HG02840 (cell line): Measurements from ENCODE around the gene DUSP1.
"Not testable (repeated sequence)": the region's sequence is repeated elsewhere in the genome, so short reads cannot be mapped to it uniquely, and the experiment has no call there.

Source experiments
- ATAC-seq: cut with Tn5 transposase; IDR thresholded peaks from one replicate; pipeline ENCODE4 v1.9.1; 2021; ENCODE audit warnings: mild to moderate bottlenecking, moderate library complexity, moderate number of reproducible peaks; ENCODE audit not compliant: unreplicated experiment, low FRiP score

The DUSP1 gene

GRCh38 chr5:172798422-172799215 lies 27.6 kb upstream of the DUSP1 start:
- ATAC-seq = no peak

GRCh38 chr5:172797771-172798191 lies 26.8 kb upstream of the DUSP1 start:
- ATAC-seq = no peak

- no peak for ATAC-seq
These were observed 25.3 kb upstream of the DUSP1 start for GRCh38 chr5:172796306-172796705.

DNA sequence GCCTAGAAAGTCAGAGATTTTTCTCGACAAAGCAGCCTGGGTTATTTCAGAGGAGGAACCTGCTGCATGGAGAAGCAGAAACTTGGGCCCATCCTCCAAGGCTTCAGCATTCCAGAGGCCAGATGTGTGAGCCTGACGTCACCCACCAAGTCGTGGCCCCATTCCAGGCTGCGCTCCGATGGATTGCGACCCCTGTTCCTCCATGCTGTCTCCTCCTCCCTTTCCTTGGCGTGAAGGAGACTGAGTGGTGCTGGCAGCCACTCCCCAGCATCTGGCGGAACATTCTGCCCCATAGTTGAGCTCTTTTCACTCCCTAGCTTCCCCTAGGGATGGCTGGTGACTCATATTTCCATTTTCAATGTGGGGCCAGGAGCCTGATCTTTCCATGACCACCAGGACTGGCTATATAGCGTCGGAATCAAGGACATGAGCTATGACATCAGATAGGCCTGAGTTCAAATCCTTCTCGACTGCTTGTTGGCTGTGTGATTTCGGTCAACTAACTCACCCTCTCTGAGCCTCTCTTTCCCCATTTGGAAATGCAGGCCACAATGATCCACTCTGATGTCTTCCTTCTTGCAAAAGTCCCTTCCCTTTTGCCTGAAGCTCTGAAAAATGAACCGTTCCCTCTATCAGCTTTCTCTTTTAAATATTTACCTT lies 24.5 kb upstream of the DUSP1 start:
- ATAC-seq = no peak

- ATAC-seq = no peak
These were observed 22.8 kb upstream of the DUSP1 start for GRCh38 chr5:172793577-172794488.

DNA sequence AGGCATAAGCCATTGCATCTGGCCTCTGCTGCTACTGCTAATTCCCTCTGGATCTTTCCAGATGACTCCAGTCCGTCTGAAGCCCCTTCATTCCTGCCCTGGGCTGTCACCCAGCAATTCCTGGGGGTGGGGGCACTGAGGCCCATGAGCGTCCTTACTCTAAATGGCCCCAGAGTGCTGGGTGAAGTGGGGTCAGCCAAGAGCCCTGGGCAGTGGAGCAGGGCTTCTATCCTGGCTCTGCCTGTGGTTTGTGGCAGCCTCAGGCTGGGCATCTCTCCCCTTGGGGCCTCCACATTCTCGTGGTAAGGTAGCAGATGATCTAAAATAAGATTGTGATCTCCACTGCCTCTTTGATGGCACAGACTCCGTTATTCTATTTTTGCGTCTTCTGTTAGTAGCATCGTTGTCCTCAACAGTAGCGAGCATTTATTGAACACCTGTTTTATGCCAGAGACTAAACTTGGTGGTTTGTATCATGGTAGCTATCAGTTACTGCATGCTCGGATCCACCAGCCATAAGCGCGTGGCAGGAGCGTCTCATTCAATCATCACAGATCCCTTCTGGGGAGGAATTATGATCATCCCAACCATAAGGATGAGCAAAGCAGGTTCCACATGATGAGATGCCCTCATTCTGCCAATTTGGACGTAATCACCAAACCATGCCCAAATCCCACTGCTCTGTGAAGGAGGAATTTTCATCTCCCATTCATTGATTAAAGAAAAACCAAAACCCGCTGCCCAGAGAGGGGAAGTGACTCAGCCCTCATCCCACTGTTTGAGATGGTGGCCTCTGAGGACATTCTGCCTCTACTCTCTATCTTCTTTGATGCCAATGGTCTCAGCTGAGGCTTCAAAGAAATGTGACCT lies 21.9 kb upstream of the DUSP1 start:
- ATAC-seq = no peak

DNA sequence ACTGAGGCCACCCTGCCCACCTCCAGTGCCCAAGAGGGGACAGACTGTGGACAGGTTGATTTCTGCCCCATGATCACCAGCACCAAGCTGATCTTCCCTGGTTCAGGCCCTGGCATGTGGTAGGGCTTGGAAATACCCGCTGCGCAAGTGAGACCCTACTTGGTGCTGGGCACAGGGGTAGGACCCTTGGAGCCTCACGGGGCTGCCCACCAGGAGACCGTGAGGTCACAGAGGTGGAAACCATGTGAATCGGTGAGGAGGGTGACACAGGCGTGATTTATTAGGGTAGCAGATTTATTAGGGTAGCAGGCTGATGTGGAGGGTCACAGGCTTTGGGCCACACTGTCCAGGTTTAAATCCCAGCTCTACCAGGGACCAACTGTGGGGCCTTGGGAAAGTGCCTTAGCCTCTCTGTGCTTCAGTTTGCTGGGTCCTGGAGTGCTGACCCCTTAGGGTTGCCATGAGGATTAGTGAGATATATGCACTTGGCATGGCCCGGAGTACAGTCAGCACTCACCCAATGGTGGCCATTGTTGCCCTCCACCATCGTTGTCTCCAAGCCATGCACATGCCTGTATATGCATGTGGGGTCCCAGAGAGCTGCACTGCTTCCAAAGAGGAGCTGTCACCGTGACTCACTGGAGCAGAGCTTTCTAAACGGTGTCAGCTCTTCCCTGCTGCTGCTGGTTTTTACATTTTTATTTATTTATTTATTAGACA lies 20.9 kb upstream of the DUSP1 start:
- ATAC-seq = no peak

GRCh38 chr5:172791286-172791685 lies 20.3 kb upstream of the DUSP1 start:
- no peak for ATAC-seq

- no peak for ATAC-seq
These were observed 19.5 kb upstream of the DUSP1 start for GRCh38 chr5:172790496-172790889.

DNA sequence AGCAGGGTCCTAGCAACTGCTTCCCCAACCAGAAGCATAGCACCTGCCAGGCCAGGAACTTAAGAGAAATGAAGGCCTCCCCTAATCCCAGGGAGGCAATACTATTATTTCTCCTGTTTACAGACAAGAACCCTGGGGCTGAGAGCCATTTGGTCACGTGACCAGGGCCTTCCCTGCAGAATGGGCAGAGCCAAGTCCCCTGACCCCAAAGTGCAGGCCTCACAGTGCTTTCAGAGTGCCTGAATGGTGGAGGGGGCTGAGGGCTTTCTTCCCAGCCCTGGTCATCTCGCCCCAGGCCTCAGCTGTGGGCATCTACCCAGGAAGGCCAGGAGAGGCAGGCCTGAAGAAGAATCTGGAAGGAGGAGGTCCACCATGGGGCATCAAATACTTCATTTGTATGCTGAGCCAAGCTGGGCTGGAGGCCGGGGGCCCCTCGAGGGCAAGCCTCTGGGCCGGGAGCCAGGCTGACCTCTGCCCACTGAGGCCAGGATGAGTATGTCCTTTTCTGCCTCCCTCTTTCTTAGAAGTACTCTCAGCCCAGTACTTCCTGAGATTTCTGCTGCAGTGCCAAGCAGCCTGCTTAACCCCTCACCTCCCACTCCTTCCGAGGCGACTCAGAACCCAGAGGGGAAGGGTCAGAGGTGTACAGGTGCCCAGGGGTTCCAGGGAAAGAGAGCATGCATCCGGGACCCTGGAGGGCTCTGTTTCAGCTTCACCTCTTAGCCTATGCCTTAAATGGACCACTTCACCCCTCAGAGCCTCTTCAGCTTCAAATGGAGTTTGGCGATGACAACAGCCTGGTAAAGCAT lies 18.9 kb upstream of the DUSP1 start:
- no peak for ATAC-seq

- ATAC-seq = no peak
These were observed 18.0 kb upstream of the DUSP1 start for GRCh38 chr5:172788771-172789686.

- not testable (repeated sequence) for ATAC-seq
These were observed 16.5 kb upstream of the DUSP1 start for GRCh38 chr5:172787538-172787937.

DNA sequence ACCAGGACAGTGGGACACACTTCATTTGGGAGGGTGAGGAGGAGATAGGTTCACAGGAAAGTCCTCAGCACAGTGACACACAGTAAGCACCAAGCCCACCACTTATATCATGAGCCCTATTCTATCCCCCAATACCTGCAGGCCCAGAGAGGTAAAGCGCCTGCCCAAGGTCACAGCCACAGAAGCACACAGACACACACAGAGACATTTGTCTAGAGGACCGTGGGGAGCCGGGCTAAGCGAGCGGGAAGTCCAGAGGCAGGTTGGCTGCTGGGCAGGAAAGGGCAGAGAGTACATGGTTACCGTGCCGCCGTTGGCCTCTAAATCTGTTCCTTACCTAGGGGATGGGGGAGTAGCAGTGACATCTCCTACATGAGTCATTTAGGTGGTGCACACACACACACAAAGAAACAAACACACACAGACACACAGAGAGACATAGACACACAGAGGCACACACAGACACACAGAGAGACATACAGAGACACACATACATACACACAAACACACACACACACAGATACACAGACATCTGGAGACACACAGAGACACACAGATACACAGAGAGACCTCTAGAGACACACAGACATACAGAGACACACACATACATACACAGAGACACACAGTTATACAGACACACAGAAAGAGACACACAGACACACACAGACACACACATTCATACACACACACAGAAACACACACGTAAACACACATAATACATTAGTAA lies 15.9 kb upstream of the DUSP1 start:
- ATAC-seq = no peak

DNA sequence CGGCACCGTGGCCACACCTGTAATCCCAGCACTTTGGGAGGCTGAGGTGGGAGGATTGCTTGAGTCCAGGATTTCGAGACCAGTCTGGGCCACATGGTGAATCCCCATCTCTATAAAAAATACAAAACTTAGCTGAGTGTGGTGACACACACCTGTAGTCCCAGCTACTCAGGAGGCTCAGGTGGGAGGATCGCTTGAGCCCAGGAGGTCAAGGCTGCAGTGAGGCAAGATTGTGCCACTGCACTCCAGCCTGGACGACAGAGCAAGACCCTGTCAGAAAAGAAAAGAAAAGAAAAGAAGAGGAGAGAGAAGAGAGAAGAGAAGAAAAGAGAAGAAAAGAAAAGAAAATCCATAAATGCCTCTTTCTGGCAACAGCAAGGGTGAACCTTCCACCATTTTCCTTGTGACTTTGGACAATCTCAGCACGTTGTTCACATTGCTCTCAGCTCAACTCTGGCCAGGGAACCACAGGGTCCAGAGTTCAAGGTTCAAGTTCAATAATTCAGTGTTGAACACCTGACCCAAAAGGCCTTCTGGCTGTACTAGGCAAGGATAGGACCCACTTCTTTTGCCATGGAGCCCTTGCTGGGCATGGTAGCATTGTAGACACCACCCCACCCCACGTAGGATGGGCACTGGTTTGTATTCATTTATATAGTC lies 14.6 kb upstream of the DUSP1 start:
- ATAC-seq = no peak

DNA sequence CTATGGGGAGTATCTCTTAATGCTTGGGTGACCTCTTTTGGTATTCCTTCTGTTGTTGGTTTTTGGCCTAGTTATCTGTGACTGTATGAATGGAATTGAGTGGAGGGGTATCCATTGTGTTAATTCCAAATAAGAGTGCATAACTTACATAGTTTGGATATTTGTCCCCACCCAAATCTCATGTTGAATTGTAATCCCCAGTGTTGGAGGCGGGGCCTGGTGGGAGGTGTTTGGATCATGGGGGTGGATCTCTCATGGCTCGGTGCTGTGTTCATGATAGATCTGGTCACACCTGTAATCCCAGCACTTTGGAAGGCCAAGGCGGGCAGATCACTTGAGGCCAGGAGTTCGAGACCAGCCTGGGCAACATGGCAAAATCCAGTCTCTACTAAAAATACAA lies 13.2 kb upstream of the DUSP1 start:
- not testable (repeated sequence) for ATAC-seq

- ATAC-seq = not testable (repeated sequence)
These were observed 12.3 kb upstream of the DUSP1 start for GRCh38 chr5:172783319-172783718.
